GM21576 (cell line): Measurements from ENCODE around the gene LYRM4.

Experiments used
- ATAC-seq: cut with Tn5 transposase; IDR thresholded peaks from one replicate; pipeline ENCODE4 v1.9.1; 2021; ENCODE audit warnings: mild to moderate bottlenecking, moderate library complexity; ENCODE audit not compliant: unreplicated experiment

The LYRM4 gene

DNA sequence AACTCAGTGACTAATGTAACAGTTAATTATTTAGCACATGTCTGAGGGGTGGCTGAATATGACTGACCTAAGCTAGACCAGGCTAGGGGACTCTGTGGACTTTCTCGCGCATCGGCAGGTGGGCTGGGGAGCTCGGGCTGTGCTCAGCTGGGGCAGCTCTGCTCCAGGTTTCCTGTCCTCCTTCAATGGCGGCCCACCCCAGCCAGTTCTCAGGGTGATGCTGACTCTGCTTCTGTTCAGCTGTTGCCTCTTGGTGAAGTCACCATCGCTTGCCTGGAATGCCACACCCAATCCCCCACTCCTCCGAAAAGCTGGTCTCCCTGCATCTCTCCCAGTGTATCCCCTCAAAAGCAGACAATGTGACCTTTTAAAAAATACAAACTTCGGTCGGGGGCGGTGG lies 155.6 kb downstream of the LYRM4 start:
- no peak for ATAC-seq

DNA sequence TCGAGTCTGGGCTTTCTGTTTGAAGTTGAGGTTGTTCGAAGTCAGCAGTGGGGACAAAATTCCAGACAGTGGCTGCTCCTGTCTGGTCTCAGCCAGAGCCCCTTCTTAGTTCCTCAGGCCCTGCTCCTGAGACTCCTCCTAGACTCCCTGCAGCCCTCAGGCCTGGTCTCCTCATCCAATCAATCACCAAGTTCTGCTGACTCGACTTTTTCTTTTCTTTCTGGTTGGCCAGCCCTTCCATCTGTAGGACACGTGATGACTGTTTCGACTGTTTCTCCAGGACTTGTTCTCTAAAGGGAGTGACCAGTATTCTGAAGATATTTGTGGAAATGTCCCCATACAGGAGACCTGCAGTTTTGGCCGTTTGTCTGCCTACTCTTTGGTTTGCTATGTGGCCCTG lies 156.1 kb downstream of the LYRM4 start:
- ATAC-seq: no peak

DNA sequence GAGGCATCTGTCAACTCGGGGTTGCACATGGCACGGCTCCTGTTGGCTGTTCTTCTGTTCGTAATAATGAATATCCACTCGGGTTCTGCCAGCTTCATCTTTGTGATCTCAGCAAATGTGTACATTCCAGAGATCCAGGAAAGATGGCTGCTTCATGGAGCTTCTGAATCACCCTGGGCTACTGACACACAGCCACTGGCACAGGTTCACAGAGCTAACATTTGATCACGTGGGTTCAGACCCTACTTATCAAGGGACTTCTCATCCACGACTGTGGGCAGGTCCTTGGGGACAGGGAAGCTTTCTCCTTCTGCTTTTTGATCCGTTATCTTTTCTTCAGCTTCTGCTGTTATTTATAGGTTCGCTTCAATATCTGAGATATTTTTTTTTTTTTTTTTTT lies 157.5 kb downstream of the LYRM4 start:
- no peak for ATAC-seq

DNA sequence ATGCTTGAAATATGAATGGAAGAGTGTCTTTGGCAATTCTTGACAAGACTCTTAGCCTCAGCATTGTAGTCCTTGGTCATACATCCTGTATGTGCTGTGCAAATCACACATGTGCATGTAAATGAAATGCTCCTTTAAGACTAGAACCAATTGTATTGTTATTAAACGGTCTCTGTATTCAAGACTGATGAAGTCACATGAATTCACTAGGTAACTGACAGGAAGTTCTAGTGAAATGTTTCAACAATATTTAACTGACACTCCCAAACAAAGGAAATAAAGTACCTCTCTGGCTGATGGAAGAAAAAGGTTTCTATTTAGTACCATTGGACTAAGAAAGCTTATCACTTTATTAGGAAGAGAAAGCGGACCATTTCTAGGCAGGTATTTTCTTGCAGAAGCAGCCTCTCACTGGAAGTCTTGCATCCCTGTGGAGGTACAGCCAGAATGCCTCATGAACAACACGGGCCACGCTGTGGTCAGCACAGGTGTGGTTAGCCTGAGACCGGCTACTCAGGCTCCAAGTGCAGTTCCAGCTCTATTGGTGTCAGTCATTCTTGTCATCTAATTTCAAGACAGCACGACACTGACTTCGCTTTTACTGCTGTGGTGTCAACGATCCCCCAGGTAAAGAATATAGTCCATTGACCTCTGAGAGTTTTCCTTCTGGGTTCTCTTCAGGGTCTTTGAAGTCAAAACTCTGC lies 158.3 kb downstream of the LYRM4 start:
- ATAC-seq: no peak

DNA sequence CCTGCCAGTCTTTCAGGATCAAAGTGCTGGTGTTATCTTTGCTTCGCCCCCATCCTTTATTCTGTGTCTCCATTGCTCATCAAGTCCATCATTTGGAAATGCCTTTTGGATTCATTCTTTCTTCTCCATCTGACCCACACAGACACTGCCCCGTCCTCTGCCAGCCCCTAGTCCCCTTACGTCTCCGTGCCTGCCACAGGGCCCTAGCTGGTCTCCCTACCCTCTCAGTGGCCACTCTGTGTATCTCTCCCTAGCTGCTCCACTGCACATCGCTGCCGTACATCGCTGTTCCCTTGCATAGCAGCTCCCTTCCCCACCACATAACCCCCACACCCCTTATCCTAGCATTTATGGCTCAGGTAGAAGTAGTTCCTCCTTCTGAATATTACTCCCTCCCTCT lies 159.9 kb downstream of the LYRM4 start:
- ATAC-seq: no peak

DNA sequence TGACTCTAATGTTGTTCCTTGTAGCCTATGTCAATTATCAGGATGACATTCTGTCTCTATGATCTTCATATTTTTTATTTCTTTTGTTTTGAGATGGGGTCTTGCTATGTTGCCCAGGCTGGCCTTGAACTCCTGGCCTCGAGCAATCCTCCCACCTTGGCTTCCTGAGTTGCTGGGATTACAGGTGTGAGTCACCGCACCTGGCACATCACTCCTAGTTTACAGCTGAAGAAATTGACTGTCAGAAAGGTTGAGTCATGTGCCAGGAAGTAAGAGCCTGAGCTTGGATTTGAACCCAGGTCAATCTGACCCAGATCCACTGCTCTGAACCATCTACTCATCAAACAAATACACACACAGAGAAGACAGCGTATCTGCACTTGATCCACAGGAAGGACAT lies 161.2 kb downstream of the LYRM4 start:
- ATAC-seq: no peak

DNA sequence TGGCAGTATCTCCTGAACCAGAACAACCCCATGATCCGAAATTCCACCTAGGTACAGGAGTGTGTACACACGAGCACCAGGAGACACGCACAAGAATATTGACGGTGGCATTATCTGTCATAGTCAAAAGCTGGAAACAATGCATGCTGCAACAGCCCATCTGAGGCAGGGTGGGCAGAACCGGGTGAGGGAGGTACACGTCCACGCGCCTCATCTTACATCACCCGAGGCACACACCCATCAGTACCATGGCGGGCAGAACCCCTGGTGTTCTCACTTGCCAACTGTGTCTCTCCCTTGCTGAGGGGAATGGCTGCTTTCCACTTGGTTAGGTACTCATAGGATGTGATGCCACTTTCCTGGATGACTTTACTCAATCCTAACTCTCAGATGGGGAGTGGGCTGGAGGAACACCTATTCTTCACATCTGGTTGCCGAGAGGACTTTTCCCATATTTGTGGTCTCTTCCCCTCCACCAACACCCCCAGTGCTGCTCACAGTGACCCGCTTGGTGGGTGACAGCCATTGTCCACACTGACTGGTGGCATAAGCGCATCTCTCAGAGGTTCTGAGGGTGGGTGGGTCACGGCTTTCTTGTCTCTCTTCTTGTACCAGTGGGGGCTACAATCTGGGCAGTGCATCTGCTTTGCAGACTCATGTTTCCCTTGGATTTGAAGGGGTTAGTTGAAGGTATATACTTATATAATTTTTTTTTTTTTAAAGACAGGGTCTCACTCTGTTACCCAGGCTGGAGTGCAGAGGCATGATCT lies 162.1 kb downstream of the LYRM4 start:
- ATAC-seq: no peak

DNA sequence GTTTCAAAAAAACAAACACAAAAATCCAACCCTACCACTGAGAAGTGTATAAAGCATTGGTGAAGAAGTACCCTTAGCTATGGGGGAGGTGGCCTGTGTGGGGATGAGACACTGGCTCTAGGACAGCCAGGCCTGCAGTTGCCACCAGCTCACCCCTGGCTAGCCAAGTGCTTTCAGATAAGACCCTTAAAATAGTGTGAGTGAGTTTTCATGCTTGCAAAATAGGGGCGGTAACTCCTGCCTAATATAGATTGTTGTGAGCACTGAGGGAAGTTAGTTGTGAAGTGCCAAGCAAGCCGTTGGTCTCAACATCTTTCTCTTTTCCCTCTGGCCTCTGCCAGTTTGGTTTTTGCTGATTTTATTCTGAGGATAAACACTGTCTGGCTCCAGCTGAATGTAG lies 164.3 kb downstream of the LYRM4 start:
- ATAC-seq: no peak

DNA sequence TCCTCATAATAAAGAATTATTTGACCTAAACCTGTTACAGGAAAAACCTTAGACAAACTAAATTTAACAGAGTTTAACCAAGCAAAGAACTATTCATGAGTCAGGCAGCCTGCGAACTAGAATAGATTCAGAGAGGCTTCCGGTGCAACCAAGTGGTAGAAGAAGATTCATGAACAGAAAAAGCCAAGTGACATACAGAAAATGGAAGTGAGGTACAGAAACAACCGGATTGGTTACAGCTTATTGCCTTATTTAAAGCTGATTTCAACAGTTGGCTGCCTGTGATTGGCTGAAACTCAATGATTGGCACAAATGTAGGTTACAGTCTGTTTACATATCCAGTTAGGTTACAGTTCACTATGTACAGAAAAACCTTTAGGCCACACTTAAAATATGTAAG lies 165.5 kb downstream of the LYRM4 start:
- ATAC-seq: peak; percentile 67

DNA sequence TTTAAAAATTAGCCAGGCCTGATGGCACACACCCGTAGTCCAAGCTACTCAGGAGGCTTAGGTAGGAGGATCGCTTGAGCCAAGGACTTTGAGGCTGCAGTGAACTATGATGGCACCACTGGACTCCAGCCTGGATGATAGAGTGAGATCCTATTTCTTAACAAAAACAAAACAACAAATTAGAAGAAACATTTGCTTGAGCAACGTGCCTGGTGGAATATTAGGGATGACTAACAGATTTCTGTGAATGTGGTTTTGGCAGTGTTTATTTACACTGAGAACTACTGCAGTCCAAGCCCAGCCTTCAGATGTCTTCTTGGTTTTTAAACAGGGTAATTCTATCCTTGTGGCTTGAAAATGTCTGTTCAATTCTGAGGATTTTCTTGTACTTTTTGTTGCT lies 166.4 kb downstream of the LYRM4 start:
- ATAC-seq: no peak

DNA sequence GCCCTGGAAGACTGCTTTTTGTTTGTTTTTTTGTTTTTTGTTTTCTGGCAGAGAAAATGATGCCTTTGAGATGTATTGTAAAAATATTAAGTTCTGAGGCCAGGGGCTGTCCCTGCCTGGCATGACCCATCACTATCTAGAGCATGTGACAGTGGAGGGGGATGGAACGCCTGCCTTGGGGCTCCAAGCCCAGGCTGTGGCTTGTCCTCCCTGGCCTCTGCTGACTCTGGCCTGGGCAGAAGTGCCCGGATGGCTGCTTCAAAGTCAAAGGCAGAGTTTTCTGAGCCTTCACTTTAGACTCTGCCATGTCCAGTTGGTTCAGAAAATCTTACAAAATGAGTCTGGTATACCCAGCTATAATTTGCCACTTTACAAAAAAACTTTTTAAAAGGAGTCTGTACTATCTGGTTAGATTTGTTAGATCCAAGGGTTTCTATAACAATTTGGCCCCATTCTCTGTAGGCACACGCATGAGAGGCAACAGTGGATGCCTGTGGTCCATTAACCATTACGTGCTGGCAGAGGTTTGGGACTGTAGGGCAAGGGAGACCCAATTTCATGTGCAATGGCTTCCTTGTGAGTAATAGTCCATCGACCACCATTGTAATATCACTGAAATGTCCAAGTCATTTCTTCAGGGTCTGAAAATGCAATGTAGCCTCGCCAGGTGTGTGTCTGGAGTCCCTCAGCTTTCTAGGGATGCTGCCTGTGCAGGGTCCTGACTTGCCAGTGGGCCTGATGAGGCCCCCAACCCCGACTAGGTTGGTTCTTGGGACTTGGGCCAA lies 167.3 kb downstream of the LYRM4 start:
- ATAC-seq: no peak

DNA sequence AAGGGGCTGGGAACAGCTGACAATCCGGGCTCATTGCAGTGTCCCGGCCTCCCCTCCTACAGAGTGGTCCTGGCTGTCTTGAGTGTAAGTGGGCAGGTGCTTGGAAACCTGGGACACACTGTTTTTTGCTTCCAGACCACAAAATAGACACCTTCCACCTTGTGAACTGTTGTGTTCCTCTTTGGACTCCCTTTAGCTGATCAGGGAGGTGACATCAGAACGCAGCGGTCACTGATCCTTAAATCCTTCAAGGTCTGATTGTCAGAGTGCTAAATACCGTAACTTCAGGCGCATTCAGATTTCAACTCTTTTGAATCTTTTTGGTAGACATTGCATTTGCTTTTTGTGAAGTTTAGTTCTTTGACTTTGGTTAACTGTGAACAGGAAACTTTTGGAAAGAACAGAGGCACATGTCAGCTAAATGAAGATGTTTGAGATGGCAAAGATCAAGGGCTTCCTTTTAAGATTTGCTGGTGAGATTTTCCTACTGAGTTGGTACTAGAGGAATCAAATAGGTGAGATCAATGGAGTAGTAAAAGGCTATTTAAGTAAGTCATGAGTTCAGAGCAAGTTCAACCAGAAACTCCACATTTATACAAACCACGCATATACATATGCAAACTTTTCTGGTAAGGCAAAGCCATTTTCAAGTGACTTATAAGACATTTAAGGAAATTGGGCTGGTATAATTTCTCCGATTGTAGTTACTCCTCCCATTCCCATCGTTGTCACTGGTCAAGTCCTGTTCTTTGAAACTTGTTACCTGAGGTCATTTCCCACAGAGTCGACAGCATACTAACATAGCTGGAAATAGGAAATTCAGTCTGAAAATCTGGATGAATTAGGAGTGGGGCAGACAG lies 169.3 kb downstream of the LYRM4 start:
- no peak for ATAC-seq

DNA sequence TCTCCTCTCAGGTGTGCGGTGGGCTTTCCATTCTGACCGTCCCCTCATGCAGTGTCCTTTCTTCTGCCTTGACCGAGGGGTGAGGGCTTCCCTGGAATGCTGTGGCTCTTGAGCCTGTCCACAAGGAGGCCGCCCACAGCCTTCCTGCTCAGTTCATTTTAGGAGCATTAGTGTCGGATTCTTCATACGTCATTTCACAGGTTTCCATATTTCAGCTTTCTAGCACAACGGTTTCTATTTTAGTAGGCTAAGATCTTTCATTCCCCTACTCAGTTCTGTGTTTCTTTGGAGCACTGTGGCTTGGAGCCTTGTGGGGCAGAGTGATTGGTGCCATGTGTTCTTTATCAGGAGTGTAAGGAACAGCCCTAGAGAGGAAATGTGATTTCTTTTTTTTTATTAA lies 170.1 kb downstream of the LYRM4 start:
- no peak for ATAC-seq

DNA sequence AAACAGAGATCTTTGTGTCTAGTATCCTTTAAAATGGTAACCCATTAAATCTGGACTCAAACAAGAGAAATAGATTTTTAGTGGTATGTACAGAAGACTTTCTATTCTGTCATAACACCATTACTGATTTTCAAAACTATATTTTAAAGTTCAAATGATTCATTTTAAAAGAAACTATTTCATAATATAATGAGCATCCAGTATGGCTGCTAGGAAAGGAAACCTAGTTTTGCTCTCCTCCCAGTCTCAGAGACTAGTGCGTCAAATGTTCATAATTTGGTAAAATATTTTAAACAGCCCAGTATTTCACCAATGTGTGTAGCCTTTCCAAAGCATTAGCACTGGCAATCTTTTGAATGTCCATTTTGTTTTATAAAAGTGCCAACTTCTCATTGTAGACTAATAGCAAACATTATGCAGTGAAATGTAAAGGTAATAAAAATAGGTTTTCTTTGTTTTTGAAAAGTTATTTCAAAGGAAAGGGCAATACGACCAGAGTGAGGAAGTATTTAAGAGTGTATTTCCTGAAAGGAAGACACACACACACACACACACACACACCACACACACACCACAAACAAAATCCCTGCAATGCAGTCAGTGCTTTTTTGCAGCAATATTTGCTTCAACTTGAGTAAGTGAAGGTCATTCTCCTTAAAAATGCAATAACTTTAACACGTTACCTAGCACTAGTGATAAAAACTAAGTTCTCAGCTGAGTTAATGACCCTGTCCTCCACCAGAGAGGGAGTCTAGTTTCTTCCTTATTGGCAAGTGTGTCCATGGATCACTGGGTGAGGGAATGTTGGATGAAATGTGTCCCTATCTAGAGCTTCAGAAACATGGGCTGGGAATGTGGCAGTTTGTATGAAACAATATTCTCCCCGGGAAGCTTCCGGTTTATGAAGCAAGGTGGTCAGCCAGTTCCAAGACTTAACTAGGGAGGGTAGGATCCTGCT lies 171.0 kb downstream of the LYRM4 start:
- no peak for ATAC-seq

DNA sequence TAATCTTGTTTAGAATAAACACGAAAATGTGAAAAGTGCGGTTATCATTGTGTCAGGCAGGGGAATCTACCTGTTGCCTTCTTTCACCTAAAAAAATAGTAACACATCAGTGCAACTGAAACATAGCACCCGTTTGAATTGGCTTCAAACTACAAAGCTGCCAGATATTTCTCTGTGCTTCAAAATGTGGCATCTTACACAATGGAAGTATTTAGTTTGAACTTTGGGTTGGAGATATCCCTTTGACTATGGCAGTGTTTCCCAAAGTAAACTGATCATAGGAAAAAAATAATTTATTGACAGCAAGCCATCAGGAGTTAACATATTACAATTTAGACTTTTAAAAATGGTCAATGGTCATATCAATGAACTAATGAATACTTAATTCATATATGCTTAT lies 172.0 kb downstream of the LYRM4 start:
- ATAC-seq: no peak

DNA sequence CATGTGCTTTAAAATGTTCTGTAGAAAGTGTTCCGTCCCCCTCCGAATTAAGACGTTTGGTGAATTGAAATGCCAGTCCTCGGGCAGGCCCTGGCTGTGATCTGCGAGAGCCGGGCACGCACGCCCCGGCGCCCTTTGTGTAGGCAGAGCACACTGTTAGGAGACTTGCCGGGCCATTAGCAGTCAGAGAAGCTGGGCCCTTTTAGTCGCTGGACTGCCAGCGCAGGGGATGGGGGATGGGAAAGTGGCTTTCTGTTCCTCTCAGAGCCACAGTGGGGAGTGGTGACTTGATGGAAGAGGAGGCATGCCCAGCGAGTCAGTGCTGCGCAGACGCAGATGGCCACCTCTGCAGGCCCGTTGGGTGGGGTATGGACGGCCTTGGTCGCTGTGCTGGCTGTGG lies 173.4 kb downstream of the LYRM4 start:
- ATAC-seq: no peak

DNA sequence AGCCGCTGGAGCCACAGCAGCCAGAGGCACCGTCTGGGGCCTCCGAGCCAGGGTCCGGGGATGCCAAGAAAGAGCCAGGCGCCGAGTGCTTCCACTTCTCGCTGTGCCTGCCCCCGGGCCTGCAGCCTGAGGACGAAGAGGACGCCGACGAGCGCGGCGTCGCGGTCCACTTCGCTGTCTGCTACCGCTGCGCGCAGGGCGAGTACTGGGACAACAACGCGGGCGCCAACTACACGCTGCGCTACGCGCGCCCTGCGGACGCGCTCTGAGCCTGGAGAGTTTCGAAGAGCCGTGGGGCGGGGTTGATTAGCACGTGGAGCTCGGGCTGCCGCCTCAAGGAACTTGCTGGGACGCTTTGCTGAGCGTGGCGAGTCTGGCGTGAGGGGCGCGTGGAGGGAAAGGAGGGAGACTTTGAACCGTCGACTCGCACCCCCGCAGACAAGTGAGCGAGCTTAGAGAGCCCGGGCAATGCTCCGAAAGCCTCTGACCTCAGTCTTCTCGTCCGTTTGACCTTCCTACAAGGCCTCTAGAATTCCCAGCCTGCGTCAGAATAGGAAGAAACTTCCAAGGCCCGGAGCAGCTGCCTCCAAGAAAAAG lies 174.4 kb downstream of the LYRM4 start:
- ATAC-seq: no peak

DNA sequence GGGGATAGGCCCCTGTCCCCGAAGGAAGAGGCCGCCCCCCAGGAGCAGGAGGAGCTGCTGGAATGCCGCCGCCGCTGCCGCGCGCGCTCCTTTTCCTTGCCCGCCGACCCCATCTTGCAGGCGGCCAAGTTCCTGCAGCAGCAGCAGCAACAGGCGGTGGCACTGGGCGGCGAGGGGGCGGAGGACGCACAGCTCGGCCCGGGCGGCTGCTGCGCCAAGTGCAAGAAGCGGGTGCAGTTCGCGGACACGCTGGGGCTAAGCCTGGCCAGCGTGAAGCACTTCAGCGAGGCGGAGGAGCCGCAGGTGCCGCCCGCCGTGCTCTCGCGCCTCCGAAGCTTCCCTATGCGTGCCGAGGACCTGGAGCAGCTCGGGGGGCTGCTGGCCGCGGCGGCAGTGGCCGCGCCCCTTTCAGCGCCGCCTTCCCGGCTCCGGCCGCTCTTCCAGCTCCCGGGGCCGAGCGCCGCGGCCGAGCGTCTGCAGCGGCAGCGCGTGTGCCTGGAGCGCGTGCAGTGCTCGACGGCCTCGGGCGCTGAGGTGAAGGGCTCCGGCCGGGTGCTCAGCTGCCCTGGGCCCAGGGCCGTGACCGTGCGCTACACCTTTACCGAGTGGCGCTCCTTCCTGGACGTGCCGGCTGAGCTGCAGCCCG lies 175.0 kb downstream of the LYRM4 start:
- peak; percentile 29 for ATAC-seq
